ENCODE measurements around the gene IMPDH2.

Gene IMPDH2

GRCh38 chr3:48993834-48994233, 35.4 kb downstream of the IMPDH2 start:
- Histone ChIP-seq H3K9me3 (ENCODE audit: control insufficient read depth, low read length) (no peaks in the 10 kb centered on the region), H3K27me3 (ENCODE audit: control insufficient read depth, insufficient read depth, low read length, poor library complexity, severe bottlenecking) (no peaks in the 10 kb centered on the region), H3K36me3 (ENCODE audit: control insufficient read depth, insufficient read depth, low read length) (no peaks in the 10 kb centered on the region), H3K4me3 (ENCODE audit: insufficient read depth, low read depth, low read length) (no peak overlapping the region), H3K27ac (ENCODE audit: insufficient read depth, low read depth, low read length, poor library complexity, severe bottlenecking) (no peak overlapping the region), H3K4me1 (ENCODE audit: control insufficient read depth, insufficient read depth, low read length) (peaks cover 32% of the 10 kb centered on the region)

DNA sequence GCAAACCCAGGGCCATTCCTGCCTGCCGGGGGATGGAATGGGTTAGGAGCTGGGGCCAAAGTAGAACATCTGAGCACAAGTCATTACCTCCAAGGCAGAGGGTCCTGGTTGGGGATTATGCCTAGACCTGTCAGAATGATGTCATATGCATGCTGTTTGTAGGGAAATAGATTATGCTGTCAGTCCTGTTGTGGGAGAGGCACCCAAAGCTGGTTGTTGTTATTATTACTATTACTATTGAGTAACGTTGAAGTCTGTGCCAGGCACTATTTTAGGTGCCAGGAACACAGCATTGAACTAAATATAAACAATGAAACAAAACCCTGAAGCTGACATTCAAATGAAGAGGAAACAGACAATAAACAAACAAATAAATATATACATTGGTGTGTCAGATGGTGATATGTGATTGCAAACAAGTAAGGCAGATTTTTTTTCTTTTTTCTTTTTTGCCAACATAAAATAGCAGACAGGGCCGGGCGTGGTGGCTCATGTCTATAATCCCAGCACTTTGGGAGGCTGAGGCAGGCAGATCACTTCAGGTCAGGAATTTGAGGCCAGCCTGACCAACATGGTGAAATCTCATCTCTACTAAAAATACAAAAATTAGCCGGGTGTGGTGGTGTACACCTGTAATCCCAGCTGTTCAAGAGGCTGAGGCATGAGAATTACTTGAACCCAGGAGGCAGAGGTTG, 37.2 kb downstream of the IMPDH2 start:
- Histone ChIP-seq H3K36me3 (ENCODE audit: control insufficient read depth, insufficient read depth, low read length) (no peaks in the 10 kb centered on the region), H3K27ac (ENCODE audit: insufficient read depth, low read depth, low read length, poor library complexity, severe bottlenecking) (no peak overlapping the region), H3K4me1 (ENCODE audit: control insufficient read depth, insufficient read depth, low read length) (peaks cover 18% of the 10 kb centered on the region), H3K27me3 (ENCODE audit: control insufficient read depth, insufficient read depth, low read length, poor library complexity, severe bottlenecking) (no peaks in the 10 kb centered on the region), H3K9me3 (ENCODE audit: control insufficient read depth, low read length) (no peaks in the 10 kb centered on the region), H3K4me3 (ENCODE audit: insufficient read depth, low read depth, low read length) (no peak overlapping the region)
- WGBS, 2 experiments = 93 to 98% methylated on average over 4 to 5 of the region's 5 CpGs

DNA sequence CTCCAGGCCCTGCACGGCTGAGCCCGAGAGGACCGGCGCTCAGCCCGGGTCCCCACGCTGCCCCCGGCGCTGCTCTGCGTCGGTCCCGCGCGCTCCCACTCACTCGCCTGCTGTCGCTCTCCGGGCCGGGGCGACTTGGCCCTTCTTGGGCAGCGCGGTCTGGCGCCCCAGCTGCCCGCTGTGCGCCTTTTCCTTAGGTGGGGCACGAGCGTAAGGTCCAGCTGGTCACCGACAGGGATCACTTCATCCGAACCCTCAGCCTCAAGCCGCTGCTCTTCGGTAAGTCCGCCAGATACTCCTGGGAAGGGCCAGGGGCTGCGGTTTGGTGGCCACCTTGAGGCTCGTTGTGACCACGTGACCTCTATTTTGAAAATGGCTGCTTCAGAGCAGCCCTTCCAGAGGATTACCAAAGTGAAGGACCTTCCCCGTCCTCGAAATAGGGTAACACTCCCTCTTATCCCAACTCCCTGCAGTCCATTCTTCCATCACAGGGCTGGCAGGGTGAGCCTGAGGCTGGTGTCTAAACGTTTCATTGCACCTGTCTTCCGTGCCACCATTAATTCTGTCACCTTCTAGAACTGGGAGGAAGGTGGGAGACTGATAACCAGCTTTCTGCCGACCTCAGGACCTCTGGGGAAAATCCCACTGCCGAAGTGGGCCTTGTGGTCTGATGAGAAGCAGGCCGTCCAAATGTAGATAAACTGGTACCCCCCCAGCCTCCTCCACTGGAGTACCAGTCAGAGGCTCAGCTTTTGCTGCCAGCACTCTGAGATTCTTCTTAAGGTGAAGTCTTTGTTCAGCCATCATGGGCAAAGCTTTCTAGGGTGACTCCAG, 38.3 kb downstream of the IMPDH2 start:
- Histone ChIP-seq H3K4me1 (ENCODE audit: control insufficient read depth, insufficient read depth, low read length) (peaks cover 18% of the 10 kb centered on the region), H3K27ac (ENCODE audit: insufficient read depth, low read depth, low read length, poor library complexity, severe bottlenecking) (peak overlapping the region; percentile 89), H3K36me3 (ENCODE audit: control insufficient read depth, insufficient read depth, low read length) (peaks cover 1% of the 10 kb centered on the region), H3K4me3 (ENCODE audit: insufficient read depth, low read depth, low read length) (peak overlapping the region; percentile 87), H3K27me3 (ENCODE audit: control insufficient read depth, insufficient read depth, low read length, poor library complexity, severe bottlenecking) (no peaks in the 10 kb centered on the region), H3K9me3 (ENCODE audit: control insufficient read depth, low read length) (no peaks in the 10 kb centered on the region)
- 8% methylated on average over 40 of the region's 40 CpGs for WGBS, 2 experiments

GRCh38 chr3:48989796-48990635, 39.2 kb downstream of the IMPDH2 start, which contains the start of gene P4HTM:
Gene P4HTM, plus strand, starts transcription at chr3:48990241. Its CDS starts 16 bp downstream, at chr3:48990257.
- 0% methylated on average over 91 of the region's 91 CpGs for WGBS, 2 experiments
- Histone ChIP-seq H3K4me3 (ENCODE audit: insufficient read depth, low read depth, low read length) (peak within 1 kb of the TSS; percentile 87), H3K27ac (ENCODE audit: insufficient read depth, low read depth, low read length, poor library complexity, severe bottlenecking) (peak within 1 kb of the TSS; percentile 89), H3K4me1 (ENCODE audit: control insufficient read depth, insufficient read depth, low read length) (peaks cover 18% of the 10 kb centered on the region), H3K9me3 (ENCODE audit: control insufficient read depth, low read length) (no peaks in the 10 kb centered on the region), H3K36me3 (ENCODE audit: control insufficient read depth, insufficient read depth, low read length) (peaks cover 4% of the 10 kb centered on the region), H3K27me3 (ENCODE audit: control insufficient read depth, insufficient read depth, low read length, poor library complexity, severe bottlenecking) (no peaks in the 10 kb centered on the region)

DNA sequence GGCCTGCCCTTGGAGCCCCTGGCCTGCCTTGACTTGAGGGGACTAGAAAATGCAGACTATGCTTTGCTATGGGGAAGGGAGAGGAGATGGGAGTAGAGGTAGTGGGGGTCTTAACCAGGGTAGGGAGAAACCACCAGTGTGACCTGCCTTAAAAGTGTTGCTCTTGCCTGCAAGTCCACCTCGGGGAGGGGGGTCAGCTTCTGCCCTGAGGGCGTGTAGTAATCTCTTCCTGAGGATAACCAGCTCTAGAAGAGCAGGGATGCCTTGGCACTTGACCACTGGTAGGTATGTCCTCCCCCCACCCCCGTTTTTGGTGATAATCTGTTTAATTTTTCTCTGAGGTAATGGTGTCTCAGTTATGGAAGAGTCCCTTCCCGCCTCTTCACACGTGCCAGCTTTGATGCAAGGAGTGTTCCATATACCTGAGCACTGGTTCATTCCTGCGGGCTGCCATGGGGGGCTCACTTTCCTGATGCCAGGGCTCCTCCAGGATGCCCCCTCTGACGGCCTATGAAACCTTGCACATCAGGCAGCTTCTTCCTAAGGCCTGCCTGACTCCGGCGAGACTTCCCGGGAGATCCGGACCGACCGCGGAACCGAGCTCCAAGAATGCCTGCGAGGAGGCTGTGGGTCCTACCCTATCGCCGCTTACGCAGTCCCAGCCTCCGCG, 39.9 kb downstream of the IMPDH2 start:
- Histone ChIP-seq H3K36me3 (ENCODE audit: control insufficient read depth, insufficient read depth, low read length) (peaks cover 8% of the 10 kb centered on the region), H3K27me3 (ENCODE audit: control insufficient read depth, insufficient read depth, low read length, poor library complexity, severe bottlenecking) (no peaks in the 10 kb centered on the region), H3K9me3 (ENCODE audit: control insufficient read depth, low read length) (no peaks in the 10 kb centered on the region), H3K4me1 (ENCODE audit: control insufficient read depth, insufficient read depth, low read length) (peaks cover 18% of the 10 kb centered on the region), H3K4me3 (ENCODE audit: insufficient read depth, low read depth, low read length) (peak overlapping the region; percentile 87), H3K27ac (ENCODE audit: insufficient read depth, low read depth, low read length, poor library complexity, severe bottlenecking) (peak overlapping the region; percentile 89)
- 6 to 7% methylated on average over 21 of the region's 21 CpGs for WGBS, 2 experiments

DNA sequence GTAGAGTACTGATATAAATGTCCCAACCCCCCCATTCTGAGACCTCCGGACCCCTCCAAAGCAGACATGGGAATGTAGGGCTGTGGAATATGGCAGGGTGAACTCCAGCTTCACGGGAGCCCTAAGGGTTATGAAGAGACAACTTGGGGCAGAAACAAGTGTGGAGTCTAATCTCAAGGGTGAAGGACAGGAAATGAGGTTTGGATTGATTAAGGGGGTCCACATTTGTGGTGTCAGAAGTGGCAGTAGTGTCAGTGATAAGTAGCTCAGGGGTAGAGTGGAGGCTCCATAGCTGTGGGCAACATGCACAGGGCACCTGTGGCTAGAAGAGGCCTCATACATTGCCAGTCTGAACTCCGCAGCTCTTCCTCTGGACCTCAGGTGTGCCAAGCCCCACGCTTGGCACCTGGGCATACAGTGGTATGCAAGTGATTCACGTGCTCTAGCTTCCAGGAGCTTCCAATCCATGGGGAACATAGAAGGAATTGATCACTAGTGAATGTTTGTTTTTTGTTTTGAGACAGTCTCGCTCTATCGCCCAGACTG, 43.3 kb downstream of the IMPDH2 start:
- Histone ChIP-seq H3K36me3 (ENCODE audit: control insufficient read depth, insufficient read depth, low read length) (peaks cover 24% of the 10 kb centered on the region), H3K4me3 (ENCODE audit: insufficient read depth, low read depth, low read length) (no peak overlapping the region), H3K9me3 (ENCODE audit: control insufficient read depth, low read length) (no peaks in the 10 kb centered on the region), H3K27ac (ENCODE audit: insufficient read depth, low read depth, low read length, poor library complexity, severe bottlenecking) (no peak overlapping the region), H3K4me1 (ENCODE audit: control insufficient read depth, insufficient read depth, low read length) (peaks cover 9% of the 10 kb centered on the region), H3K27me3 (ENCODE audit: control insufficient read depth, insufficient read depth, low read length, poor library complexity, severe bottlenecking) (no peaks in the 10 kb centered on the region)
- 97% methylated on average over 7 of the region's 7 CpGs for WGBS, 2 experiments

GRCh38 chr3:48984663-48985062, 44.5 kb downstream of the IMPDH2 start:
- Histone ChIP-seq H3K4me1 (ENCODE audit: control insufficient read depth, insufficient read depth, low read length) (peaks cover 8% of the 10 kb centered on the region), H3K9me3 (ENCODE audit: control insufficient read depth, low read length) (no peaks in the 10 kb centered on the region), H3K27me3 (ENCODE audit: control insufficient read depth, insufficient read depth, low read length, poor library complexity, severe bottlenecking) (no peaks in the 10 kb centered on the region), H3K27ac (ENCODE audit: insufficient read depth, low read depth, low read length, poor library complexity, severe bottlenecking) (no peak overlapping the region), H3K4me3 (ENCODE audit: insufficient read depth, low read depth, low read length) (no peak overlapping the region), H3K36me3 (ENCODE audit: control insufficient read depth, insufficient read depth, low read length) (peaks cover 33% of the 10 kb centered on the region)

DNA sequence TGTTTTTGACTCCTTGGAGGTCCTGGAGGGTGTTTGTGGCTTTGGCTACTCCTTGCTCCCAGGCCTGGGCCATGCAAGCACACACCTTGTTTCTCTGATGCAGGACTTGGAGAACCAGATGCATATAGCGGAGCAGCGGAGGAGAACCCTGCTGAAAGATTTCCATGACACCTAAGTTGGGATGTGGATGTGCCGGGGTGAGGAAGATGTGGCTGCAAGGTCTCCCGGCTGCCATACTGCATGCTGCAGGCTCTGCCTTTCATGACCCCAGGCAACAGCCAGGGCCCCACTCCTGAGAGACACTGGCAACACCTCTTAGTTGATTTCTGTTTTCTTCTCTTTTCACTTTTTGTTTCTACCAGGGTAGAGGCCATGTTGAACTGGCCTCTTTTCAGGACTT, 46.1 kb downstream of the IMPDH2 start:
- no peak overlapping the region for H3K27ac ChIP-seq (ENCODE audit: insufficient read depth, low read depth, low read length, poor library complexity, severe bottlenecking)
- no peaks in the 10 kb centered on the region for H3K27me3 ChIP-seq (ENCODE audit: control insufficient read depth, insufficient read depth, low read length, poor library complexity, severe bottlenecking)
- WGBS, 2 experiments = 95 to 98% methylated on average over 4 of the region's 4 CpGs
- H3K36me3 ChIP-seq (ENCODE audit: control insufficient read depth, insufficient read depth, low read length) = peaks cover 33% of the 10 kb centered on the region
- no peaks in the 10 kb centered on the region for H3K9me3 ChIP-seq (ENCODE audit: control insufficient read depth, low read length)
- no peaks in the 10 kb centered on the region for H3K4me1 ChIP-seq (ENCODE audit: control insufficient read depth, insufficient read depth, low read length)
- H3K4me3 ChIP-seq (ENCODE audit: insufficient read depth, low read depth, low read length) = no peak overlapping the region

DNA sequence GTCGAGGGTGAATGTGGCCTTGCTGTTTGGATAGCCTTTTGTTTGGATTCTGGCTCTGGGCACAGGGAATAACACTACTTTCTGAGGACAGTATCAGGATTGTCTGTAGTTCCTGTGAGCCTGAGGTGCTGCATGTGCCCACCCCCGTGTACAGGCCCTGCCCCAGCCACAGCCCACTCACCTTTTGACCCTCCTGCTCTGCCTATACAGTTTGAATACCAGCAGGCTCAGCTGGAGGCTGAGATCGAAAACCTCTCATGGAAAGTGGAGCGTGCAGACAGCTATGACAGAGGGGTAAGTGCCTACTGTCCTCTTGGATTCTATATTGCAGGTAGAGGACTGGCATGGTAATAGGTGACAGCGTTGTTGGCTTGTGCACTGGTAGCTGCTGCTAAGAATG, 46.5 kb downstream of the IMPDH2 start:
- Histone ChIP-seq H3K27ac (ENCODE audit: insufficient read depth, low read depth, low read length, poor library complexity, severe bottlenecking) (no peak overlapping the region), H3K4me3 (ENCODE audit: insufficient read depth, low read depth, low read length) (no peak overlapping the region), H3K9me3 (ENCODE audit: control insufficient read depth, low read length) (no peaks in the 10 kb centered on the region), H3K4me1 (ENCODE audit: control insufficient read depth, insufficient read depth, low read length) (no peaks in the 10 kb centered on the region), H3K27me3 (ENCODE audit: control insufficient read depth, insufficient read depth, low read length, poor library complexity, severe bottlenecking) (no peaks in the 10 kb centered on the region), H3K36me3 (ENCODE audit: control insufficient read depth, insufficient read depth, low read length) (peaks cover 33% of the 10 kb centered on the region)
- WGBS, 2 experiments = 94 to 95% methylated on average over 5 of the region's 5 CpGs

All from ectodermal cell (in vitro differentiated cells).